Fibroblast of the aortic adventitia (primary cell): Measurements from ENCODE around the gene FOXN3. TPM values are rescaled to one million over a fixed set of nuclear protein-coding genes. Genes with fewer than 3 reads are reported as not detected.

Experiments
- DNase-seq: peaks from one replicate; pipeline ENCODE4 v3.0.0-alpha.2; 2010; ENCODE audit warnings: low read depth
- H3K4me3 ChIP-seq: 2 replicates; pipeline ENCODE4 v1.5.1; 2011; ENCODE audit warnings: low read depth, mild to moderate bottlenecking, control low read depth, low read length, moderate library complexity
- total RNA-seq: library from RNA; depleted of rRNA; stranded (reverse); fragments of >200 nt; gene quantifications from 2 replicates; pipeline ENCODE4 v1.2.3, GENCODE V29; 2012; ENCODE audit warnings: low replicate concordance
- TF ChIP-seq, protein P1 (sequence below): IDR thresholded peaks from 2 replicates; pipeline ENCODE4 v1.5.1; 2011; ENCODE audit warnings: mild to moderate bottlenecking, low read length, control low read depth, inconsistent platforms; ENCODE audit not compliant: insufficient read depth

FOXN3 gene
- total RNA-seq, 1 donor = 35.3 TPM

DNA sequence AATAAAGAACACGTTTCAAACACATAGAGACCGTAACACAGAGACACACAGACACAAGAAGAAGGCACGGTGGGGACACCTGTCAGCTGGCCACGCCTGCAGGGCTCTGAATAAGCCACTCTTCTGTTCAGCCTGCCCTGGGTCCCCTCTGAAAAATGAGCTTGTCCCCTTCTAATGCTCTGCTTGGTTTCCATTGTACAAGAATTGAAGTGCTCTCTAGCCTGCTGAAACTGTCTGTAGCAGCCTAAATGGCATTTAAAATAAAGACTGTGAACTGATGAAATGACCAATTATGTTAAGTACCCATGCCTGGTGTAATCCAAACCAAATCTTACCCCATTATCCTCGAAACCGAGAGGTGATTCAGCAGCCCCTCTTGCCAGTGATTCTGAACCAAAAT, 139.8 kb downstream of the FOXN3 start:
- DNase-seq = no peak
- TF ChIP-seq, protein P1, sequence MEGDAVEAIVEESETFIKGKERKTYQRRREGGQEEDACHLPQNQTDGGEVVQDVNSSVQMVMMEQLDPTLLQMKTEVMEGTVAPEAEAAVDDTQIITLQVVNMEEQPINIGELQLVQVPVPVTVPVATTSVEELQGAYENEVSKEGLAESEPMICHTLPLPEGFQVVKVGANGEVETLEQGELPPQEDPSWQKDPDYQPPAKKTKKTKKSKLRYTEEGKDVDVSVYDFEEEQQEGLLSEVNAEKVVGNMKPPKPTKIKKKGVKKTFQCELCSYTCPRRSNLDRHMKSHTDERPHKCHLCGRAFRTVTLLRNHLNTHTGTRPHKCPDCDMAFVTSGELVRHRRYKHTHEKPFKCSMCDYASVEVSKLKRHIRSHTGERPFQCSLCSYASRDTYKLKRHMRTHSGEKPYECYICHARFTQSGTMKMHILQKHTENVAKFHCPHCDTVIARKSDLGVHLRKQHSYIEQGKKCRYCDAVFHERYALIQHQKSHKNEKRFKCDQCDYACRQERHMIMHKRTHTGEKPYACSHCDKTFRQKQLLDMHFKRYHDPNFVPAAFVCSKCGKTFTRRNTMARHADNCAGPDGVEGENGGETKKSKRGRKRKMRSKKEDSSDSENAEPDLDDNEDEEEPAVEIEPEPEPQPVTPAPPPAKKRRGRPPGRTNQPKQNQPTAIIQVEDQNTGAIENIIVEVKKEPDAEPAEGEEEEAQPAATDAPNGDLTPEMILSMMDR = no peak
- no peak overlapping the region for H3K4me3 ChIP-seq

DNA sequence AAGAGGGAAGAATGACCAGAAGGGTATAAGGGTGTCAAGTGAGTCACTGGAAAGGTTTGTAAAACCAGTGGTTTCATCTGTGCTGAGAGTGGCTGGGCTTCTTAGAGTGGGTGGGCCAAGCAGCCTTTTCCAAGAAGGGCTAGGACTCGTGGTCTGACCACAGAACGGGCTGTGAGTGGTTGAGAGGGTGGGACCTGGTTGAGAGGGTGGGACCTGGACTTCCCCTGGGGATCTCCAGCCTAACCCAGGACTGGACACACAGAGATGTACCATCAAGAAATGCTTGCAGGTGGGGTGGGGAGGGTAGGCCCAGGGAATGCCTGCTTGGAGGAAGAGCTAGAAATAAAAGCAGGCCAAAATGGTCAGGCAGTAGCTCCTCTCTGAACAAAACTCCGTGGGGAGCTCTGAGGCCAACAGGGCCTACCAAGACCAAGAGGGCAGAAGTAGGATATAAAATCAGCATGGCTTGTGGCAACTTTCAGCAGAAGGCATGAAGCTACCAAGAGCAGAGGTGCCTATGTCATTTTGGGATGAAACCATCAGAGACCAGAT, 140.5 kb downstream of the FOXN3 start:
- DNase-seq = no peak
- TF ChIP-seq, protein P1 = no peak
- no peak overlapping the region for H3K4me3 ChIP-seq

DNA sequence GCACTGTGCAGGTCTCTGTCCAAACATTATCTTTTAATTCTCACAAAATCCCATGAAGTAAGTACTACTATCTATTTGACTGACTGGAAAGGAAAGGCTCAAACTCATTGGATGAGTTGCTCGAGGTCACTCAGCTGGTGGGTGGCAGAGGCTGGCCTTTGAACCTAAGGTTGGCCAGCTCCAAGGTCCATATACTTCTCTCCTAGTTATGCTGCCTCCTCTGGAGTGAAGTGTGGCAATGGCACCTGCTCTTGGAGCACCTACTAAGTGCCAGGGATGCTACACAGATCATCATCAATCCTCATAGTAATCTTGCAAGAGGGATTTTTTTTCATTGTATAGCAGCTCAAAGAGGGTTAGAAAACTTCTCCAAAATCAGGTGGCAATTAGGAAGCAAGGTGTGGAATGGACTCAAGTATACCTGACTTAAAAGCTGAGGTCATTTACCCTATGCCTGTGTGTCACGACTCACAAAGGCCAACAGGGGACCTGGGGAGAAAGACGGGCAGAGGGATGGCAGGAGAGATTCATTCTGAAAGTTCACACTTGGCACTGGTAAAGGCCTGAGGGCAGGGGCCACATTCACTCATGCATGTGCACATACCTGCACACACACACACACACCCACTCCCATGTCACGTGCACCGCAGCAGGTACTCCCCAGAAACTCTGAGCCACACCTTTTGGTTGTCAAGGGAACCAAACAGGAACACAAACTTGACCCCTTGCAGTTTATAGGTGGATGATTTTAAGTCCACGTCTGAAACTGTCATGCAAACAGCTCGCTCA, 146.4 kb downstream of the FOXN3 start:
- TF ChIP-seq, protein P1 = no peak
- DNase-seq = no peak
- no peak overlapping the region for H3K4me3 ChIP-seq

DNA sequence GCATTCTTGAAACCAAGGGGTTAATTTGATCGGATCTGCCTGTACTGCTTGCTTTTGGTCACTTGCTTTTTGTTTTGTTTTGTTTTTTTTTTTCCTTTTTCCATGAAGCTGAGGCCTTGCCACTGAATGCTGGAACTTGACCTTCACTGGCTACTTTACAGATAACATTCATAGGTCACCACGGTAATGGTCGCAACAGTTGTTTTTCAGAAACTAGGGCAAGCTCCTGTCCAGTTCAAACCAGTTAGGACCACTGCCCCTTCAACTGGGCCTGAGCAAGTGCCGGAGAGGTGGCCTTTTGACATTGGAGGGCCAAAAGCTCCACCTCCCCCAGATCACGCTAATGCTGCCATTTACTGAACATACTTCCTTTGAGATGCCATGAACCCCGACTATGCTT, 147.6 kb downstream of the FOXN3 start:
- TF ChIP-seq, protein P1 = no peak
- H3K4me3 ChIP-seq = no peak overlapping the region
- DNase-seq = no peak

DNA sequence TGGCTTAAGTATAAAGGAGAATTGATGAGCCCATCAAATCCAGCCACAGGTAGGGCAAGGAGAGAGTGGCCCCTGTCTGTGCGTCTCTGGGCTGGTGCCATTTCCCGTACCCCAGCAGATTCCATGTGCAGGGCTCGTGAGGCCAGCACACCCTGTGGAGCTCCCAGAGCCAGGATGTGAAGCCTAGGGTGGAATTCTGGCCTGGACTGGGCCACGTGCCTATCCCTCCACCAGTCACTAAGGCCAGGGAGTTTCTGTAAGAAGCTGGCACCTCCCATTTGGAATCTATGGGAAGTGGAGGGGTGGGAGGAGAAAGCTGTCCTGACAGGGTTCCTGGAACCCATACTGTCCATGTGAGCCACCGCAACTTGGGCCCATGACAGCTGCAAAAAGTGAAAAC, 148.5 kb downstream of the FOXN3 start:
- DNase-seq = no peak
- TF ChIP-seq, protein P1 = no peak
- no peak overlapping the region for H3K4me3 ChIP-seq

DNA sequence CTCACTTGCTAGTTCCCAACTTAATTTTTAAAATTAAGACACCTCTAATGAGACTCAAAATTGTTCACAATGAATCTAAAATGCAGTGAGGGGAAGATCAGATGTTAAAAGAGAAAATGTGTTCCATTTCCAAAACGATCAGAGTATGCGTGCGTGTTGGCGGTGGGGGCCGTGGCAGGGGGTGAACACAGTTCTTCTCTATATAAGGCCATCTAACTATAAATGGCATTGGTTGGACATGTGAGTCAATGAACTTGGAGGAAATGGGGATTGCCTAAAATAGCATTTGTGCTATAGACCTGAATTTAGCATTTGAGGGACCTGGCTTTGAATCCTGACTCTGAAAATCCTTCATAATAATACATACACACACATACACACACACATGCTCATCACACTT, 149.4 kb downstream of the FOXN3 start:
- TF ChIP-seq, protein P1 = no peak
- no peak overlapping the region for H3K4me3 ChIP-seq
- no peak for DNase-seq

DNA sequence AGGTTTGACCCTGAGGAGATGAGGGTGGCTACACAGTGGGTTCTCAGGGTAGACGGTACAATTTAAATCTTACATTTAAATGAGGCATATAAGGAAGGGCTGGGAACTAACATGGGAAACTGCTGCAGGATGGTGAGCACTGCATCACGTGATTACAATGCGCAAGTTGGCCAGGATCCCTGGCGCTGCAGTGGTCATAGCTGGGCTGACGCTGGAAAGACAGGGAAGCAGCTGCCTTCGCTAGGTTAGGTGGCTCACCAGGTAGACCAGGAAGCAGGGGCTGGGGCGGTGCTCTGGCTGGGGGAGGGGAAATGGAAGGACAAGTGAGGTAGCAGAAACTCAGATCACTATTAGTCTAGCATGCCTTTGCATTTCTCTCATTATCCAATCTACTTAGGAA, 149.9 kb downstream of the FOXN3 start:
- no peak overlapping the region for H3K4me3 ChIP-seq
- DNase-seq = no peak
- TF ChIP-seq, protein P1 = no peak
